ENCODE measurements around the gene SFMBT2.

DNA sequence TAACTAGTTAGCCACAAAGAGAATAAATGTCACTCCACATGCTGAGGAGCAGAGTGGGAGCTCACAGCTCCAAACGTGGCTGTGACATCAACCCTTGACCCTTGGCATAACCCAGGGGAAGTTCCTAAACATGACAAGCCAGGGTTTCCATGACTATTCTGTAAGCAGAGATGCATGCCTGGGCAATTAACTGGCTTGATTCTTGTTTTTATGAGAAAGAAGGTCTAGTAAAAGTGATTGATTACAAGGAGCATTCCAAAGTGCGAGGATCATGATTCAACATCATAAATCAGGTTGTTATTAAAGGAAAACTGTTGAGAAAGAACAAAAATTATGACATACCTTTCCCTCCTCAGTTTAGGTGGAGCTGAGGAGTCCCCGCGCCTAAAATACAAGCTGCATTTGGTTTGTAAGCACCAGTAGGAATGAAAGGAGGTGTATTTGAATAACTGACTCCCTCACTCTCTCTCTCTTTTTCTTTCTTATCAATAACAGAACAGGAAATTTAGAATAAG is 108.4 kb downstream of the SFMBT2 start:
- TF ChIP-seq, protein P1, sequence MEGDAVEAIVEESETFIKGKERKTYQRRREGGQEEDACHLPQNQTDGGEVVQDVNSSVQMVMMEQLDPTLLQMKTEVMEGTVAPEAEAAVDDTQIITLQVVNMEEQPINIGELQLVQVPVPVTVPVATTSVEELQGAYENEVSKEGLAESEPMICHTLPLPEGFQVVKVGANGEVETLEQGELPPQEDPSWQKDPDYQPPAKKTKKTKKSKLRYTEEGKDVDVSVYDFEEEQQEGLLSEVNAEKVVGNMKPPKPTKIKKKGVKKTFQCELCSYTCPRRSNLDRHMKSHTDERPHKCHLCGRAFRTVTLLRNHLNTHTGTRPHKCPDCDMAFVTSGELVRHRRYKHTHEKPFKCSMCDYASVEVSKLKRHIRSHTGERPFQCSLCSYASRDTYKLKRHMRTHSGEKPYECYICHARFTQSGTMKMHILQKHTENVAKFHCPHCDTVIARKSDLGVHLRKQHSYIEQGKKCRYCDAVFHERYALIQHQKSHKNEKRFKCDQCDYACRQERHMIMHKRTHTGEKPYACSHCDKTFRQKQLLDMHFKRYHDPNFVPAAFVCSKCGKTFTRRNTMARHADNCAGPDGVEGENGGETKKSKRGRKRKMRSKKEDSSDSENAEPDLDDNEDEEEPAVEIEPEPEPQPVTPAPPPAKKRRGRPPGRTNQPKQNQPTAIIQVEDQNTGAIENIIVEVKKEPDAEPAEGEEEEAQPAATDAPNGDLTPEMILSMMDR (IDR thresholded peaks at IDR 0.05), result no peak
- no peak for TF ChIP-seq POLR2A (IDR thresholded peaks at IDR 0.05)

Measured in right lobe of liver (tissue), 4 donors.